ENCODE data around the gene ZDHHC1. TPM values are rescaled to one million over a fixed set of nuclear protein-coding genes. Genes with fewer than 3 reads are reported as not detected.
A peak's percentile ranks its signal among the peaks of the same experiment; 100 is the strongest.

Gene ZDHHC1
- total RNA-seq, 1 donor from 2014 or later, result 4.6 TPM

GRCh38 chr16:67388191-67388590 lies 28.1 kb downstream of the ZDHHC1 start:
- peaks cover 1% of the 10 kb centered on the region for H3K9me3 Mint-ChIP-seq (ENCODE audit: unreplicated experiment)
- no peak for TF ChIP-seq CTCF (IDR thresholded peaks at IDR 0.05; ENCODE audit: partially characterized antibody, unreplicated experiment)
- peak overlapping the region; percentile 52 for H3K4me3 Mint-ChIP-seq (ENCODE audit: unreplicated experiment)
- peaks cover 13% of the 10 kb centered on the region for H3K27me3 Mint-ChIP-seq (ENCODE audit: unreplicated experiment)
- peaks cover 22% of the 10 kb centered on the region for H3K4me1 Mint-ChIP-seq (ENCODE audit: low read depth, unreplicated experiment)
- no peak for DNase-seq
- no peak overlapping the region for H3K27ac Mint-ChIP-seq (ENCODE audit: unreplicated experiment)
- no peaks in the 10 kb centered on the region for H3K36me3 Mint-ChIP-seq (ENCODE audit: unreplicated experiment)

- H3K36me3 Mint-ChIP-seq (ENCODE audit: unreplicated experiment), result no peaks in the 10 kb centered on the region
- no peak for TF ChIP-seq CTCF (IDR thresholded peaks at IDR 0.05; ENCODE audit: partially characterized antibody, unreplicated experiment)
- DNase-seq, result no peak
- H3K4me3 Mint-ChIP-seq (ENCODE audit: unreplicated experiment), result no peak overlapping the region
- no peak overlapping the region for H3K27ac Mint-ChIP-seq (ENCODE audit: unreplicated experiment)
- peaks cover 21% of the 10 kb centered on the region for H3K4me1 Mint-ChIP-seq (ENCODE audit: low read depth, unreplicated experiment)
- H3K27me3 Mint-ChIP-seq (ENCODE audit: unreplicated experiment), result peaks cover 10% of the 10 kb centered on the region
- H3K9me3 Mint-ChIP-seq (ENCODE audit: unreplicated experiment), result peaks cover 1% of the 10 kb centered on the region
These were observed 28.7 kb downstream of the ZDHHC1 start for GRCh38 chr16:67387479-67388079.

GRCh38 chr16:67386861-67387455 lies 29.3 kb downstream of the ZDHHC1 start:
- peaks cover 18% of the 10 kb centered on the region for H3K4me1 Mint-ChIP-seq (ENCODE audit: low read depth, unreplicated experiment)
- TF ChIP-seq CTCF (IDR thresholded peaks at IDR 0.05; ENCODE audit: partially characterized antibody, unreplicated experiment), result no peak
- peaks cover 6% of the 10 kb centered on the region for H3K27me3 Mint-ChIP-seq (ENCODE audit: unreplicated experiment)
- DNase-seq, result no peak
- H3K4me3 Mint-ChIP-seq (ENCODE audit: unreplicated experiment), result no peak overlapping the region
- peaks cover 1% of the 10 kb centered on the region for H3K9me3 Mint-ChIP-seq (ENCODE audit: unreplicated experiment)
- H3K27ac Mint-ChIP-seq (ENCODE audit: unreplicated experiment), result no peak overlapping the region
- no peaks in the 10 kb centered on the region for H3K36me3 Mint-ChIP-seq (ENCODE audit: unreplicated experiment)

GRCh38 chr16:67384778-67385510 lies 31.3 kb downstream of the ZDHHC1 start:
- Mint-ChIP-seq H3K27me3 (ENCODE audit: unreplicated experiment) (peaks cover 2% of the 10 kb centered on the region), H3K36me3 (ENCODE audit: unreplicated experiment) (no peaks in the 10 kb centered on the region), H3K27ac (ENCODE audit: unreplicated experiment) (no peak overlapping the region), H3K9me3 (ENCODE audit: unreplicated experiment) (peaks cover 1% of the 10 kb centered on the region), H3K4me3 (ENCODE audit: unreplicated experiment) (no peak overlapping the region), H3K4me1 (ENCODE audit: low read depth, unreplicated experiment) (peaks cover 16% of the 10 kb centered on the region)
- DNase-seq, result no peak
- TF ChIP-seq CTCF (IDR thresholded peaks at IDR 0.05; ENCODE audit: partially characterized antibody, unreplicated experiment), result no peak

GRCh38 chr16:67383284-67383683 lies 33.0 kb downstream of the ZDHHC1 start:
- no peak for DNase-seq
- H3K27ac Mint-ChIP-seq (ENCODE audit: unreplicated experiment), result no peak overlapping the region
- peaks cover 2% of the 10 kb centered on the region for H3K27me3 Mint-ChIP-seq (ENCODE audit: unreplicated experiment)
- H3K4me3 Mint-ChIP-seq (ENCODE audit: unreplicated experiment), result no peak overlapping the region
- peaks cover 1% of the 10 kb centered on the region for H3K9me3 Mint-ChIP-seq (ENCODE audit: unreplicated experiment)
- H3K36me3 Mint-ChIP-seq (ENCODE audit: unreplicated experiment), result no peaks in the 10 kb centered on the region
- peaks cover 11% of the 10 kb centered on the region for H3K4me1 Mint-ChIP-seq (ENCODE audit: low read depth, unreplicated experiment)
- no peak for TF ChIP-seq CTCF (IDR thresholded peaks at IDR 0.05; ENCODE audit: partially characterized antibody, unreplicated experiment)
